HCT116 (cell line): ENCODE measurements around the gene ZBTB42. TPM values are rescaled to one million over a fixed set of nuclear protein-coding genes. Genes with fewer than 3 reads are reported as not detected.

ENCODE experiments used
- ATAC-seq: fragments of 200-7000 bp; cut with Tn5 transposase; 2 replicates; pipeline ENCODE4 v1.9.1; 2020; ENCODE audit warnings: mild to moderate bottlenecking, moderate library complexity
- BruUV-seq: library from RNA; stranded (reverse); fragments of 400-500 nt; replicated peaks from 2 replicates; lab custom pipeline; 2021; lab: Mats Ljungman, UMichigan
- CTCF ChIA-PET: fragments of 300-600 bp; sonication (Branson Sonifier 250); formaldehyde crosslinking; loops from one replicate; lab custom pipeline; 2021; ENCODE audit warnings: antibody characterized with exemption; lab: Charles Lee
- POLR2A ChIA-PET: fragments of 300-600, 350-600 bp; sonication (Branson Sonifier 250); formaldehyde crosslinking; loops from one replicate; lab custom pipeline; 2021; ENCODE audit warnings: antibody characterized with exemption; lab: Charles Lee
- RAD21 ChIA-PET, 2 experiments: fragments of 300-600 bp; sonication (Branson Sonifier 250); formaldehyde crosslinking; loops; one replicate each; lab custom pipeline; 2023; ENCODE audit warnings: low total read pairs in 2 of 2; ENCODE audit not compliant: uncharacterized antibody in 2 of 2, unreplicated experiment in 2 of 2, low non-redundant PET in 1 of 2; lab: Charles Lee
- DNase-seq: peaks from one replicate; pipeline ENCODE4 v3.0.0-alpha.2; 2010; ENCODE audit warnings: low read depth, low spot score
- H2AFZ ChIP-seq: fragments of 200-600 bp; shearing (Covaris generic), sonication (generic); 2 replicates; pipeline ENCODE4 v1.6.1; 2017; ENCODE audit warnings: low read depth, mixed run types, mixed read lengths, antibody characterized with exemption, low read length; ENCODE audit not compliant: poor library complexity, severe bottlenecking
- H3K27ac ChIP-seq: 2 replicates; pipeline ENCODE4 v1.5.1; 2012; ENCODE audit warnings: low read depth, low read length
- H3K27me3 ChIP-seq: fragments of 200-600 bp; sonication (generic); 2 replicates; pipeline ENCODE4 v1.6.1; 2016; ENCODE audit warnings: mixed run types, low read length, mixed read lengths; ENCODE audit not compliant: insufficient read depth
- H3K36me3 ChIP-seq, 2 experiments: fragments of 200-500 bp in 1 of 2; fragments of 200-600 bp in 1 of 2; sonication (Bioruptor generic) in 1 of 2; sonication (generic) in 1 of 2; 2 replicates each; pipeline versions ENCODE4 v1.5.1 to v1.6.1; 2014 to 2016; ENCODE audit warnings: low read length in 2 of 2, inconsistent platforms in 1 of 2, mixed read lengths in 1 of 2, mixed run types in 1 of 2; ENCODE audit not compliant: insufficient read depth in 2 of 2, control insufficient read depth in 1 of 2
- H3K4me1 ChIP-seq, 2 experiments: fragments of 200-600 bp in 1 of 2; sonication (generic) in 1 of 2; 2 replicates each; pipeline versions ENCODE4 v1.5.1 to v1.6.1; 2012 to 2017; ENCODE audit warnings: low read length in 2 of 2, inconsistent platforms in 1 of 2, mild to moderate bottlenecking in 1 of 2, mixed read lengths in 1 of 2, mixed run types in 1 of 2, moderate library complexity in 1 of 2; ENCODE audit not compliant: insufficient read depth in 2 of 2, control insufficient read depth in 1 of 2
- H3K4me2 ChIP-seq: fragments of 200-600 bp; sonication (generic); 2 replicates; pipeline ENCODE4 v1.6.1; 2017; ENCODE audit warnings: mixed run types, low read length, mixed read lengths
- H3K4me3 ChIP-seq, 2 experiments: fragments of 200-600 bp in 1 of 2; sonication (generic) in 1 of 2; replicated peaks in 1 of 2; 2 replicates each; pipeline ENCODE4 v1.5.1; 2011 to 2016; ENCODE audit warnings: low read length in 2 of 2, control low read depth in 1 of 2, low read depth in 1 of 2, mild to moderate bottlenecking in 1 of 2, mixed read lengths in 1 of 2, mixed run types in 1 of 2
- H3K79me2 ChIP-seq: fragments of 200-600 bp; sonication (generic); 2 replicates; pipeline ENCODE4 v1.6.1; 2017; ENCODE audit warnings: mild to moderate bottlenecking, mixed run types, low read length, moderate library complexity, mixed read lengths; ENCODE audit not compliant: insufficient read depth
- H3K9ac ChIP-seq: fragments of 200-600 bp; sonication (generic); 2 replicates; pipeline ENCODE4 v1.6.1; 2016; ENCODE audit warnings: low read length, mixed read lengths
- H3K9me2 ChIP-seq: fragments of 200-600 bp; sonication (generic), shearing (Covaris generic); 2 replicates; pipeline ENCODE4 v1.6.1; 2017; ENCODE audit warnings: mixed run types, mild to moderate bottlenecking, moderate library complexity; ENCODE audit not compliant: insufficient read depth
- H3K9me3 ChIP-seq, 2 experiments: fragments of 200-500 bp in 1 of 2; fragments of 200-600 bp in 1 of 2; sonication (Bioruptor generic) in 1 of 2; sonication (generic) in 1 of 2; 2 replicates each; pipeline ENCODE4 v1.6.1; 2014 to 2017; ENCODE audit warnings: low read length in 2 of 2, mixed read lengths in 2 of 2, inconsistent platforms in 1 of 2, low read depth in 1 of 2, mild to moderate bottlenecking in 1 of 2, mixed run types in 1 of 2, moderate library complexity in 1 of 2; ENCODE audit not compliant: control insufficient read depth in 1 of 2, insufficient read depth in 1 of 2
- H4K20me1 ChIP-seq: fragments of 200-600 bp; sonication (generic), shearing (Covaris generic); 2 replicates; pipeline ENCODE4 v1.6.1; 2017; ENCODE audit warnings: mixed run types, mild to moderate bottlenecking, moderate library complexity; ENCODE audit not compliant: insufficient read depth
- ATF3 ChIP-seq: IDR thresholded peaks from 2 replicates; pipeline ENCODE4 v1.6.1; 2012
- CBX3 ChIP-seq: IDR thresholded peaks from 2 replicates; pipeline ENCODE4 v1.6.1; 2012; ENCODE audit warnings: low read depth
- CEBPB ChIP-seq: IDR thresholded peaks from 2 replicates; pipeline ENCODE4 v1.6.1; 2012; ENCODE audit warnings: low read depth
- EGR1 ChIP-seq: IDR thresholded peaks from 2 replicates; pipeline ENCODE4 v1.6.1; 2012; ENCODE audit warnings: low read depth
- ELF1 ChIP-seq: IDR thresholded peaks from 2 replicates; pipeline ENCODE4 v1.6.1; 2012; ENCODE audit warnings: low read depth, borderline replicate concordance
- EZH2 ChIP-seq: fragments of 200-600 bp; sonication (generic); IDR thresholded peaks from 2 replicates; pipeline ENCODE4 v1.6.1; 2017; ENCODE audit warnings: antibody characterized with exemption, mixed run types
- EZH2phosphoT487 ChIP-seq: fragments of 200-600 bp; IDR thresholded peaks from 2 replicates; pipeline ENCODE4 v1.6.1; 2018; ENCODE audit warnings: antibody characterized with exemption, borderline replicate concordance
- FOSL1 ChIP-seq: IDR thresholded peaks from 2 replicates; pipeline ENCODE4 v1.6.1; 2012; ENCODE audit warnings: low read depth
- JUND ChIP-seq: IDR thresholded peaks from 2 replicates; pipeline ENCODE4 v1.6.1; 2012
- MAX ChIP-seq: IDR thresholded peaks from 2 replicates; pipeline ENCODE4 v1.6.1; 2012
- POLR2A ChIP-seq: IDR thresholded peaks from 2 replicates; pipeline ENCODE4 v1.7.0; 2011; ENCODE audit warnings: borderline replicate concordance; ENCODE audit not compliant: insufficient read depth, insufficient read length; ENCODE audit errors: extremely low read depth
- POLR2AphosphoS5 ChIP-seq: IDR thresholded peaks from 2 replicates; pipeline ENCODE4 v1.6.1; 2011; ENCODE audit warnings: mild to moderate bottlenecking, low read depth, low read length, moderate library complexity
- RAD21 ChIP-seq: IDR thresholded peaks from 2 replicates; pipeline ENCODE4 v1.6.1; 2012; ENCODE audit warnings: low read depth, mild to moderate bottlenecking
- SIN3A ChIP-seq: IDR thresholded peaks from 2 replicates; pipeline ENCODE4 v1.6.1; 2012; ENCODE audit warnings: low read depth
- SP1 ChIP-seq: IDR thresholded peaks from 2 replicates; pipeline ENCODE4 v1.6.1; 2012; ENCODE audit warnings: low read depth
- SRF ChIP-seq: IDR thresholded peaks from 2 replicates; pipeline ENCODE4 v1.6.1; 2012; ENCODE audit warnings: low read depth
- TCF7L2 ChIP-seq: IDR thresholded peaks from 2 replicates; pipeline ENCODE4 v1.7.0; 2011; ENCODE audit warnings: borderline replicate concordance, inconsistent platforms; ENCODE audit not compliant: insufficient read depth, insufficient read length; ENCODE audit errors: extremely low read depth
- YY1 ChIP-seq: IDR thresholded peaks from 2 replicates; pipeline ENCODE4 v1.6.1; 2011; ENCODE audit warnings: low read length, low read depth, moderate library complexity, mild to moderate bottlenecking; ENCODE audit not compliant: insufficient replicate concordance; ENCODE audit errors: extremely low read depth
- ZFX ChIP-seq: fragments of 450-650 bp; IDR thresholded peaks from 2 replicates; pipeline ENCODE4 v1.6.1; 2017
- ZNF274 ChIP-seq: fragments of 200-500 bp; sonication (Bioruptor generic); IDR thresholded peaks from 2 replicates; pipeline ENCODE4 v1.6.1; 2014; ENCODE audit warnings: mild to moderate bottlenecking, low read depth, low read length, inconsistent platforms
- intact Hi-C: fragments of 100-400 bp; cut with micrococcal nuclease; formaldehyde crosslinking; loops from 2 replicates; pipeline ENCODE4 v1.10.0; 2022
- total RNA-seq: library from RNA; stranded (reverse); gene quantifications from one replicate; pipeline ENCODE4 v1.2.1, GENCODE V29; 2021; ENCODE audit not compliant: unreplicated experiment
- TF ChIP-seq, protein P1 (sequence below), 3 experiments: fragments of 200-600 bp in 1 of 3; sonication (generic) in 1 of 3; IDR thresholded peaks in 2 of 3; conservative IDR thresholded peaks in 1 of 3; 2 replicates each; pipeline ENCODE4 v1.5.1; 2012 to 2017; ENCODE audit warnings: low read depth in 2 of 3, low read length in 2 of 3, antibody characterized with exemption in 1 of 3, borderline replicate concordance in 1 of 3, control low read depth in 1 of 3, mild to moderate bottlenecking in 1 of 3, mixed read lengths in 1 of 3, mixed run types in 1 of 3, moderate library complexity in 1 of 3; ENCODE audit not compliant: insufficient read depth in 1 of 3
- TF ChIP-seq, protein P2 (sequence below): IDR thresholded peaks from 2 replicates; pipeline ENCODE4 v1.6.1; 2011; ENCODE audit warnings: mild to moderate bottlenecking, low read length, moderate library complexity; ENCODE audit not compliant: insufficient replicate concordance; ENCODE audit errors: extremely low read depth

The ZBTB42 gene
- total RNA-seq, 1 experiment from 2014 or later = 4.4 TPM

GRCh38 chr14:104768437-104769323, 32.2 kb upstream of the ZBTB42 start:
- H3K9me2 ChIP-seq = no peaks in the 10 kb centered on the region
- no peaks in the 10 kb centered on the region for H3K27me3 ChIP-seq
- peaks cover 3 to 9% of the 10 kb centered on the region in 2 experiments; a peak in 3 of 4 replicates for H3K4me1 ChIP-seq
- peaks cover 0 to 31% of the 10 kb centered on the region in 2 experiments; a peak in 3 of 4 replicates for H3K36me3 ChIP-seq
- ChIA-PET RAD21 (interaction anchor here (0.6 to 1.2 kb wide), 6 partner anchors 16 to 114 kb away, joined by 3 to 5 read pairs (median 4); no protein-coding TSS in a partner anchor), CTCF (interaction anchor here (0.6 to 3.1 kb wide), 10 partner anchors 14 to 277 kb away, joined by 3 to 29 read pairs (median 4); partner anchors contain the start of gene SIVA1), POLR2A (interaction anchor here (1.1 to 1.4 kb wide), 2 partner anchors 16 to 58 kb away, joined by 3 to 5 read pairs; partner anchors contain the start of gene SIVA1)
- H4K20me1 ChIP-seq = no peaks in the 10 kb centered on the region
- H3K9ac ChIP-seq = no peak overlapping the region; the same call in 1 of the 2 replicates
- peak overlapping the region; percentile 44 for H3K27ac ChIP-seq
- intact Hi-C loops = loop anchor here (1.0 to 2.0 kb wide), 2 partner anchors 58 to 276 kb away; no protein-coding TSS in a partner anchor
- no peak overlapping the region for H3K4me3 ChIP-seq
- no peak overlapping the region for H2AFZ ChIP-seq
- ATAC-seq = peak; percentile 92
- DNase-seq = peak; percentile 51
- BruUV-seq = no TSS peak
- H3K4me2 ChIP-seq = peak overlapping the region; percentile 53
- no peaks in the 10 kb centered on the region for H3K79me2 ChIP-seq
- H3K9me3 ChIP-seq = peaks cover 0 to 11% of the 10 kb centered on the region in 2 experiments; a peak in 2 of 4 replicates
- TF ChIP-seq EZH2 (no peak), JUND (no peak), POLR2A (no peak), SP1 (no peak), EGR1 (no peak), TCF7L2 (no peak), ZNF274 (no peak), YY1 (no peak), RAD21 (peak; percentile 85), CEBPB (no peak), POLR2AphosphoS5 (peak; percentile 41; the same call in 1 of the 2 replicates), MAX (no peak), ATF3 (no peak), ZFX (no peak), EZH2phosphoT487 (no peak), SIN3A (no peak), SRF (no peak), ELF1 (no peak), CBX3 (no peak), FOSL1 (no peak)
- TF ChIP-seq, protein P1, sequence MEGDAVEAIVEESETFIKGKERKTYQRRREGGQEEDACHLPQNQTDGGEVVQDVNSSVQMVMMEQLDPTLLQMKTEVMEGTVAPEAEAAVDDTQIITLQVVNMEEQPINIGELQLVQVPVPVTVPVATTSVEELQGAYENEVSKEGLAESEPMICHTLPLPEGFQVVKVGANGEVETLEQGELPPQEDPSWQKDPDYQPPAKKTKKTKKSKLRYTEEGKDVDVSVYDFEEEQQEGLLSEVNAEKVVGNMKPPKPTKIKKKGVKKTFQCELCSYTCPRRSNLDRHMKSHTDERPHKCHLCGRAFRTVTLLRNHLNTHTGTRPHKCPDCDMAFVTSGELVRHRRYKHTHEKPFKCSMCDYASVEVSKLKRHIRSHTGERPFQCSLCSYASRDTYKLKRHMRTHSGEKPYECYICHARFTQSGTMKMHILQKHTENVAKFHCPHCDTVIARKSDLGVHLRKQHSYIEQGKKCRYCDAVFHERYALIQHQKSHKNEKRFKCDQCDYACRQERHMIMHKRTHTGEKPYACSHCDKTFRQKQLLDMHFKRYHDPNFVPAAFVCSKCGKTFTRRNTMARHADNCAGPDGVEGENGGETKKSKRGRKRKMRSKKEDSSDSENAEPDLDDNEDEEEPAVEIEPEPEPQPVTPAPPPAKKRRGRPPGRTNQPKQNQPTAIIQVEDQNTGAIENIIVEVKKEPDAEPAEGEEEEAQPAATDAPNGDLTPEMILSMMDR (IDR thresholded peaks at IDR 0.05 in 2 of 3, conservative IDR thresholded peaks at IDR 0.05 in 1 of 3; ENCODE audit: borderline replicate concordance in 1 of 3, insufficient read depth in 1 of 3, low read depth in 2 of 3, low read length in 2 of 3) = peak; percentile 68 to 74 (median 69)
- TF ChIP-seq, protein P2, sequence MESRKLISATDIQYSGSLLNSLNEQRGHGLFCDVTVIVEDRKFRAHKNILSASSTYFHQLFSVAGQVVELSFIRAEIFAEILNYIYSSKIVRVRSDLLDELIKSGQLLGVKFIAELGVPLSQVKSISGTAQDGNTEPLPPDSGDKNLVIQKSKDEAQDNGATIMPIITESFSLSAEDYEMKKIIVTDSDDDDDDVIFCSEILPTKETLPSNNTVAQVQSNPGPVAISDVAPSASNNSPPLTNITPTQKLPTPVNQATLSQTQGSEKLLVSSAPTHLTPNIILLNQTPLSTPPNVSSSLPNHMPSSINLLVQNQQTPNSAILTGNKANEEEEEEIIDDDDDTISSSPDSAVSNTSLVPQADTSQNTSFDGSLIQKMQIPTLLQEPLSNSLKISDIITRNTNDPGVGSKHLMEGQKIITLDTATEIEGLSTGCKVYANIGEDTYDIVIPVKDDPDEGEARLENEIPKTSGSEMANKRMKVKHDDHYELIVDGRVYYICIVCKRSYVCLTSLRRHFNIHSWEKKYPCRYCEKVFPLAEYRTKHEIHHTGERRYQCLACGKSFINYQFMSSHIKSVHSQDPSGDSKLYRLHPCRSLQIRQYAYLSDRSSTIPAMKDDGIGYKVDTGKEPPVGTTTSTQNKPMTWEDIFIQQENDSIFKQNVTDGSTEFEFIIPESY = no peak
